Vagina (tissue), 2 donors: ENCODE measurements around the gene OR1L1.

Experiments
- CTCF ChIP-seq, 3 experiments: fragments of 450-650 bp in 2 of 3; fragments of 200-600 bp in 1 of 3; sonication (generic) in 1 of 3; IDR thresholded peaks; one replicate each; pipeline ENCODE4 v1.5.1; 2017 to 2019; ENCODE audit warnings: antibody characterized with exemption in 3 of 3, mild to moderate bottlenecking in 2 of 3, moderate library complexity in 2 of 3
- POLR2AphosphoS5 ChIP-seq, 2 donors: sonication (generic); formaldehyde crosslinking; IDR thresholded peaks; one replicate each; pipeline ENCODE4 v1.9.0; 2017; ENCODE audit warnings: antibody characterized with exemption in 2 of 2, mild to moderate bottlenecking in 2 of 2, low read depth in 1 of 2; ENCODE audit not compliant: insufficient read depth in 1 of 2

- no peak for TF ChIP-seq POLR2AphosphoS5 (IDR thresholded peaks at IDR 0.05; ENCODE audit: insufficient read depth in 1 of 2, low read depth in 1 of 2)
- TF ChIP-seq CTCF (IDR thresholded peaks at IDR 0.05), result no peak
Observed at GRCh38 chr9:122619996-122620395, 41.5 kb upstream of the OR1L1 start.
